HG03060 (cell line): ENCODE data around the gene SGCG.
A peak's percentile ranks its signal among the peaks of the same experiment; 100 is the strongest.
"Not testable (repeated sequence)": the region's sequence is repeated elsewhere in the genome, so short reads cannot be mapped to it uniquely, and the experiment has no call there.

Experiments used
- ATAC-seq: cut with Tn5 transposase; IDR thresholded peaks from one replicate; pipeline ENCODE4 v1.9.1; 2021; ENCODE audit warnings: low read depth, moderate number of reproducible peaks; ENCODE audit not compliant: unreplicated experiment

SGCG gene

DNA sequence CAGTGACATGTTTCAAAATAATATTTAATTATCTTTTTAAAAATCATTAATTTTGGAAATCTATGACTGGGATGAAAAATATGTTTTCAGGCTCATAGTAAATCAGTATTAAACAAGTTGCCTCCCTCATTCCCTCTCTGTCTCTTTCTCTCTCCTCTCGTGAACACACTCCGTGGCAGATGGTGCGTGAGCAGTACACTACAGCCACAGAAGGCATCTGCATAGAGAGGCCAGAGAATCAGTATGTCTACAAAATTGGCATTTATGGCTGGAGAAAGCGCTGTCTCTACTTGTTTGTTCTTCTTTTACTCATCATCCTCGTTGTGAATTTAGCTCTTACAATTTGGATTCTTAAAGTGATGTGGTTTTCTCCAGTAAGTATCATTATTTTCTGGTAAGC is 22.7 kb downstream of the SGCG start:
- no peak for ATAC-seq

GRCh38 chr13:23205807-23206206 is 25.0 kb downstream of the SGCG start:
- ATAC-seq, result no peak

DNA sequence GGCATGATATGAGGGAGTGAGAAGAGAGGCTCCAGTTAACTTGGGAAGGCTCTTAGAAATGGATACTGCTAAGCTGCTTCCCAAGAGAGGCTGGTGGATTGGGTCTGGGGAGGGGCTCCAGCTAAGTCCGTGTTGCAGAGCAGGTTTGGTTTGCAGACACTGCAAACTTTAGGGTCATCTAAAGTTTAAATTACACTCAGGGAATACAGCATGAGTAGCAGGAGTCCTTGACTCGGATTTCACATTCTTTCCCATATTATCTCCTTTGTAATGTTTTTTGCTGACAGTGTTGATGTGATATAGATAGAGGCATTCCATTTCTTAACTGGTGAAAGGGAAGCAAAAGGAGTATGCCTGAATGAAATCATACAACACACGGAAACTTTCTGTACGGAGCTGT is 31.9 kb downstream of the SGCG start:
- no peak for ATAC-seq

- ATAC-seq, result no peak
These were observed 50.5 kb downstream of the SGCG start for GRCh38 chr13:23231241-23231640.

- no peak for ATAC-seq
These were observed 55.2 kb downstream of the SGCG start for GRCh38 chr13:23235994-23236393.

DNA sequence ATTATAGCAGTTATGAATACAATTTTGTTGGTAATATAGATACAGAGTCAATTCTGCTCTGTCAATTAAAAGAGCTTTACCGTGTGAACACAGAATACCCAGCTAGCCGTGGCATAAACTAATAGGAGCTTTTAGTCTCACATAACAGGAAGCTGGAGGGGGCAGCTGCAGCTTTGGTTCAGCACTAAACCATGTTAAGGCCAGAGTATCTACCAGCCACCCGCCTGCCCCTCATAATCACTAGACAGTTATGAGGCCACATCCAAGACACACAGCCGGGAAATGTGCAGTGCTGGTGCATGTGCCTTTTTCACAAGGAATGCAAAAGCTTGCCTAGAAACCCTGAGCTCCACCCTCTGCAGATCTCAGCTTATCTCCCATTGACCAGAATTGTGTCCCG is 62.3 kb downstream of the SGCG start:
- no peak for ATAC-seq

GRCh38 chr13:23248410-23248809 is 67.6 kb downstream of the SGCG start:
- not testable (repeated sequence) for ATAC-seq

DNA sequence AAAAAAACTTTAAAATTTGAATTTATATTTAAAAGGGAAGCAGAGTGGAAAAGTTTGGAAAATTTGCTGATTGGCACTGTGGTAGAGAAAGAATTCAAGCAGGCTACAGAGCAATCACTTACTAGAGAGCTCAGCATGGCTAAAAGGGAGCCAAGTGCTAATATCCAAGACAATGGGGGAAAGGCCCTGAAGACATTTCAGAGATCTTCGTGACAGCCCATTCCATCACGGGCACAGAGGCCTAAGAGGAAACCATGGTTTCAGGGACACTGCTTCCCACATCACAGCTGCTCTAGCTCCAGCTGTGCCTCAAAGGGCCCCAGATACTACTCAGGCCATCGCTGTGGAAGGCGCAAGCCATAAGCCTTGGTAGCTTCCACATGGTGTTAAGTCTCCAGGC is 73.7 kb downstream of the SGCG start:
- no peak for ATAC-seq

DNA sequence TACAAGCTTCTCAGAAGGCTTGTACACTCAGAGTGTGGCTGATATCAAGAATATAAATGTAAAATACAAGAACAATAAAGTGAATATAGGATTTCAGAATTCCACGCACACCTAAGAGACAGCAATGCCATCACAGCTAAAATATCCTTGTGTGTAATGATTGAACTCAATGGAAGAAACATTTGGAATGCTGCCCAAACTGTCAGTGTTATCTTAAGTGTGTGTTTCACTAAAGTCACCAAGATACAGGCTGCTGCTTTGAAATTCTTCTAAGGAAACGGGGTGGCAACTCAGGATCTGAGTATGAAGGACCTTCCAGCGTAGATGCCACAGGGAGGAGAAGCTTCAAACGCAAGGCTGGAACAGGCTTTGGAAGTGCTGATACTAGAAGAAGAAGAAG is 86.8 kb downstream of the SGCG start:
- no peak for ATAC-seq

GRCh38 chr13:23268441-23268840 is 87.7 kb downstream of the SGCG start:
- peak; percentile 74 for ATAC-seq

- no peak for ATAC-seq
These were observed 90.6 kb downstream of the SGCG start for GRCh38 chr13:23271331-23271730.

DNA sequence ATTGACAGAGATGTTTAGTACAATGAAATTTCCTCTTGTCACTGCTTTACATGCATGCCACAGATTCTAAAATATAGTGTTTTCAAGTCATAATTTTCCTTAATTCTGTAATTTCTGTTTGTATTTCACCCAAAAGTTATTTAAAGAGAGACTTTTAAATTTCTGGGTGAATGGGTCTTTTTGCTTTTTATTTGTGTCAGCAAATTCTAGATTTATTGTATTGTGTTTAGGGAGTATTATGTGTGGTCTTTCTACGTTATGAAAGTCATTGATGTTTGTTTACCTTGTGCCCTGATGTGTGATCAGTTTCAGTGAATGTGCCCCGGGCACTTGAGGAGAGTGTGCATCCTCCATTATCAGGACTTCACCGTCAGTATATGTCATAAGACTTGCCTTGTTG is 92.7 kb downstream of the SGCG start:
- no peak for ATAC-seq

DNA sequence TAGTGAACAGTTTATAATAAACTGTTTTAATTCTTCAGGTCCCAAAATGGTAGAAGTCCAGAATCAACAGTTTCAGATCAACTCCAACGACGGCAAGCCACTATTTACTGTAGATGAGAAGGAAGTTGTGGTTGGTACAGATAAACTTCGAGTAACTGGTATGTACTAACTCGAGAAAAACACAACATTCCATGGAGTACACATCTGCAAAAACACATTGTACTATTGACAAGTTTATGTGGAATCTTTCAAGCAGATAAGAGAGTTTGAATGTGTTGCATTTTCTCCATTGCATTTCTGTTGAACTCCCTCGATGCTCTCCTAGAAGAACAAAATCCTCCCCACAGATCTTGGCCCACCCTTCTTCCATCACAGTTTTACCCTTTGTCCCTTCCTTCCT is 98.5 kb downstream of the SGCG start:
- ATAC-seq, result no peak

DNA sequence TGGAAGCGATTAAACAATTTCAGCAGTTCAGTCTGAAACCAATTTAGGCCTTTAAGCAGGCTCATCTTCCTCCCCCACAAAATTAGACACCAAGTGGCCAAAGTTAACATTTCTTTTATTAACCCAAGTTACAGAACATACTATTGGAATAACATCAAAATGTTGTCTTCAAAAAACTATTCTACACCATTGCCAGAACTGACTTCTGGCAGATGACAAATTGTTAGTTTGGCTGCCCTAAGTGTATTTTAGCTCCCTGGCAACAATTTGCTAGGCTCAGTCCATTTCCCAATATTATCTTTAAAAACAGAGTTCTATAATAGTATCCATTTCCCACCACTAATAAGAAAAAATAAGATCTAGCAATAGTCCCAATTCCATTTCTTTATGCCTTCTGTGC is 107.8 kb downstream of the SGCG start:
- ATAC-seq, result no peak

- no peak for ATAC-seq
These were observed 108.2 kb downstream of the SGCG start for GRCh38 chr13:23288995-23289394.

DNA sequence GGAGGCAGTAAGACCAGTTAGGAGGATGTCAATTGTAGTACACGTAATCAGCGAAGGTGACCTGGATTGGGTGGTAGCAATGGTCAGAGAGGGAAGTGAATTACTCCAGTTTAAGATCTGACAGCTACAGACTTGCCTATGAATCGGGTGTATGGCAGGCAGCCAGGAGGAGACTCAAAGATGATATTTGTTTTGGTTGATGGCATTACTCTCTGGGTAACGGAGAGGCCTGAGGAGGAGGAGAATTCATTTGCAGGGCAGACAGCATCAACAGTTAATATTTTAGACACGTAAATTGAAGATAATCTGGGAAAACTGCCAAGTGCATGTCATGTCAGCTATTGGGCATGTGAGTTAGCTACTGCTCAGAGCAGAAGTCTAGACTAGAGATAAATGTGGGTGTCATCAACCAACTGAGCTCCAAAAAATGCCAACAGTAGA is 109.2 kb downstream of the SGCG start:
- no peak for ATAC-seq

- ATAC-seq, result no peak
These were observed 111.8 kb downstream of the SGCG start for GRCh38 chr13:23292586-23292985.

DNA sequence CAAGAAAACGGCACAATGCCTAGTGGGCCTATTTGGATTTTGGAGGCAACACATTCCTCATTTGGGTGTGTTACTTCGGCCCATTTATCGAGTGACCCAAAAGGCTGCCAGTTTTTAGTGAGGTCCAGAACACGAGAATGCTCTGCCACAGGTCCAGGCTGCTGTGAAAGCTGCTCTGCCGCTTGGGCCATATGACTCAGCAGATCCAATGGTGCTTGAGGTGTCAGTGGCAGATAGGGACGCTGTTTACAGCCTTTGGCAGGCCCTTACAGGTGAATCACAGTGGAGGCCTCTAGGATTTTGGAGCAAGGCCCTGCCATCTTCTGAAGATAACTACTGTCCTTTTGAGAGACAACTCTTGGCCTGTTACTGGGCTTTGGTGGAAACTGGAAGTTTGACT is 134.1 kb downstream of the SGCG start:
- ATAC-seq, result not testable (repeated sequence)

DNA sequence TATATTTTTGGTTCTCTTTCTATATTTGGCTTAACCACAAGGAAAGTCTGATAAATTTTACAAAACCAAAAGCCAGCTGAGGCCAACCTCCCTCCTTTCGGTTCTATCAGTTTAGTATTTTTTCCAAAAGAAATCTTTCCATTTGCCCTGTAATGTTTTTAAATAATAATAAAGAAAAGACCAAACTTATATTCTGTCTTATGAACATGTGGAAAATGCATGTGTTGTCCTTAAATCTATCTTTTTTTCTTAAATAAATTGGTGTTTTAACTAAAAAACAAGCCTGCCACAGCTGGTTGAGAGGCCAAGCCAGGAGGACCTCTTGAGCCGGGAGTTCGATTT is 139.1 kb downstream of the SGCG start:
- no peak for ATAC-seq

- ATAC-seq, result peak; percentile 12
These were observed 140.3 kb downstream of the SGCG start for GRCh38 chr13:23320926-23321534.

DNA sequence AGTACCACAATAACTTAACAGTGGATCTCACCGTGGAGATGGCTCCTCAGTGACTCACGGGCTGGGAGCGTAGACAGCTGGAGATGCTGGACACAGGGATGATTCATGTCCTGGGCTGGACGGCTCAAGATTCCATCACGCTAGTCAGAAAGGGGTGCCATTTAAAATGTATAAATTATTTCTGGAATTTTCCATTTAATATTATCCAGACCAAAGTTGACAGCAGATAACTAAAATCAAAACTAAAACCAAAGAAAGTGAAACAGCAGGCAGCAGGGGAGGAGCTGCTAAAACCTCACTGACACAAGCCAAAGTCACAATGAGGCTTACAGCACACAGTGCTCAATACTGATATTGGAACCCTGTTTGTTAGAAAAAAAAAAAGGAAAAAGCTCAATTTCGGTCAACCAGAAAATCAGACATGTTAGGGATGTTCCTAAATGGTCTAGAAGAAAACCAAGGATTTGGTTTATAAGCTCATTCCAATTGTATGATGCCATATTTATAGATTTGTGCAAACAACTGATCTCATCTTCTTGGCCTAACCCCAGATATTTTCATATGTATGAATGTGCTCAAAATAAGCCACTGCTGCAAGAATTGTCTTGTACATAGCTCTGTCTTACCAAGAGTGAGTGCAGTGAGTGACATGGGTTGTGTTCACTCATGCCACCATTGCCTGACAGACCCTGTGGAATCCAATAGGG is 140.9 kb downstream of the SGCG start:
- ATAC-seq, result peak; percentile 63
